Smooth muscle cell of the brain vasculature (primary cell): ENCODE measurements around the gene HRH1.
"Not testable (repeated sequence)": the region's sequence is repeated elsewhere in the genome, so short reads cannot be mapped to it uniquely, and the experiment has no call there.

Experiments used
- DNase-seq: peaks from one replicate; pipeline ENCODE4 v3.0.0-alpha.2; 2012; ENCODE audit warnings: low read depth, low spot score

HRH1 gene

DNA sequence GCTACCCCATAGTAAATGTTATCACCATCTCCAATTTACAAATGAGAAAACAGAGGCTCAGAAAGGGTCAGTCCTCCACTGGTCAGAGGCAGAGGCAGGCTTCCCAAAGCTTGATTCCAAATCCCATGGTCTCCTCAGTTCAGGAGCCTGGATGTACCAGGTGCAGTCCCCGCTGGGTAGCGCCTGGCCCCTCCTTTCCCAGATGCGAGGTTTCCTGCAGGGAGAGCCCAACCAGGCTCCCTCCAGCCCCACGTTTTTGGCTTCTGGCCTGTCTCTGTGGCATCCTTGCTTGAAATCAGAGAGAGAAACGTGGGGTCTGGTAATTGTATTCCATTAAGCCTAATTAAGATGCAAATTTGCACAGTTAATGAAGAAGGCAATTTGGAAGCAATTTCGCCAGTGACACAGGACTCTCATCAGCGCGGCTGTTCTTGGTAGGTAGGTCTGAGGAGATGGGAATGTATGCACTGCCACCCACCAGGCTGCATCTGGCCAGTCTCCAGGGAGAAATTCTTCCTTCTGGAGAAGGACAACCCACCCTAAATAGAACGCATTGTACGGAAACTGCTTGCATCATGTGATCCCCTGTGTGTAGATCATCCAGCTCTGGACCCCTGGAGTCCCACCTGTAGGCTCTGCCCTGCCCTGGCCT, 50.5 kb downstream of the HRH1 start:
- no peak for DNase-seq

DNA sequence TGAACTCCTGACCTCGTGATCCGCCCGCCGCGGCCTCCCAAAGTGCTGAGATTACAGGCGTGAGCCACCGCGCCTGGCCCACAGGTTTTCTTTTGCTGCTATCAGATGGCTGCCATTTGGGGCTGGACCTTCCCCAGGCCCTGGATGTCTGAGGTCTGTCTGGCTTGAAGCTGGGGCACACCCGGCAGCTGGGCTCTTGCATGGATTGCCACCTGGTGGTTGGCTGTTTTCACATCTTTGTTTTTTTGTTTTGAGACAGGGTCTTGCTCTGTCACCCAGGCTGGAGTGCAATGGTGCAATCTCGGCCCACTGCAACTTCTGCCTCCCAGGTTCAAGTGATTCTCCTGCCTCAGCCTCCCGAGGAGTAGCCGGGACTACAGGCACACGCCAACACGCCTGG, 51.6 kb downstream of the HRH1 start:
- not testable (repeated sequence) for DNase-seq

DNA sequence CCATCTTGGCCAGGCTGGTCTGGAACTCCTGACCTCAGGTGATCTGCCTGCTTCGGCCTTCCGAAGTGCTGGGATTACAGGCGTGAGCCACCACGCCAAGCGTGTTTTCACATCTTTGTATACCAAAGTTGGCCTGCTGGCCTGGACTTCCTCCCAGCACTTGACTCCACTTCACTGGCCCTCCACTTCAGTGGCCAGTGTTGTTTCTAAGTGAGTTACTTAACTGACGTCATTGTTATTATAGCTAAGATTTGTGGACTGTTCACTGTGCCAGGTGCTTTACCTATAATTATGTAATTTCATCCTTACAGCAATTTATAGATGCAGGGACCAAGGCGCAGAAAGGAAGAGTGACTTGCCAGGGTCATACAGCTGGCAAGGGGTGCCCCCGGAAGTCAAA, 52.0 kb downstream of the HRH1 start:
- DNase-seq: no peak

DNA sequence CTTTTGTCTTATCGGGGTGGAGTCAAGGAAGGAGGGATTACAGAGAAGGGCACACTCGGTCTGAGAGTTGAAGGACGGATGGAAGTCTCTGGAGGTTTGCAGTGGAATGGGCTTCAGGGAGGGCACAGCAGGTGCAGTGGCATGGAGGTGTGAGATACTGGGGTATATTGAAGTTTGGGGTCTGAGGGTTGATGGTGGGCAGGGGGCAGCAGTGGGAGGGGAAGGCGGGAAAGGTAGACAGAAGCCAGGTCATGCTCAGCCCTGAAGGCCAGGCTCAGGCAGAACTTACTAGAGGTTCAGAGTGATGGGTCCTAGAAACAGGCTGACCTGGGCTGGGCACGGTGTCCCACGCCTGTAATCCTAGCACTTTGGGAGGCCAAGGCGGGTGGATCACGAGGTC, 52.7 kb downstream of the HRH1 start:
- no peak for DNase-seq

DNA sequence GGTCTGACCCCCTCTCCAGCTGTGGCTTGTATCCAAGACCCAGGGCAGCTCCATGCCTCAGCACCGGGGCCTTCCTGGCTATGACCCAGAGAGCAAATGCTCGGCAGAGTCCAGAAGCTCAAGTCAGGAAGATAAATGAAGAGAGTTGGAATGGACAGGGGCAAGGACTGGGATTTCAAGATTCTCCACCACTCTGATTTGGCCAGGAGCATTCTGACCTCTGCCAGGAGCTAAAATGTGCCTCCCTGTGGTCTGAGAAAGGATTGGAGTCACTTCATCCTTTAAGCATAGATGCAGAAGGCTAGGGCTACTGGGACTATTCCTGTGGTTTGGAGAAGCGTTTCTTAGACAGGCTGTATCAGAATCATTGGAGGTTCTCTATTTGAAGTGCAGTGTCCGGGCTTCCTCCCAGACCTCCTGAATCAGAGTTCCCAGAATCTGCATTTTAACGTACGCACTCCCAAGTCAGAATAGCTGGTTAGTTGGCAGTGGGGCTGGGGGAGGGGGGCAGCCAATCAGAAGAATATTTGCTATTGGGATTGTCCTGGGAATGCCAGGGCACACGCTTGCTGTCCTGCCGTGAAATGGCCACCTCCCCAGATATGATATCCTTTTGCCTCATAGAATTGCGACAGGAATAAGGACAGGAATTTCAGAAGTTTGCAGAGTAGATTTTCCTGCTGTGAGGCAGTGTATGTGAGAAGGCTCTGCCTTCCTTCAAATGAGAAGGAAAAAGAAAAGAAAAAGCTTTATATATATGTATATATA, 57.4 kb downstream of the HRH1 start:
- DNase-seq: no peak

DNA sequence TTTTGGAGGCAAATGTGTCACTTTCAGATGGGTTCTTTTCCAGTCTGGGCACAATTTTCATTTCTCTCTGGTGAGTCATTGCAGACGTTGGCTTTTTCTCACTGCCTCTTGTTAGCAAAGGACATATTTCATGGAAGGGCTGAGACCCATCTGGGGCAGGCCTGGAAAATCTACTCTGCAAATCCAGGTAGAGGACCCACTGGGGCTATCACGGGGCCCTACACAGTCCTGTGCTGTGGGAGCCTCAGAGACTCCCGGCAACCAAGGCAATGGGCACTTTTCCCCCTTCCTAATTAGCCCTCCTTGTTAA, 58.0 kb downstream of the HRH1 start:
- no peak for DNase-seq

DNA sequence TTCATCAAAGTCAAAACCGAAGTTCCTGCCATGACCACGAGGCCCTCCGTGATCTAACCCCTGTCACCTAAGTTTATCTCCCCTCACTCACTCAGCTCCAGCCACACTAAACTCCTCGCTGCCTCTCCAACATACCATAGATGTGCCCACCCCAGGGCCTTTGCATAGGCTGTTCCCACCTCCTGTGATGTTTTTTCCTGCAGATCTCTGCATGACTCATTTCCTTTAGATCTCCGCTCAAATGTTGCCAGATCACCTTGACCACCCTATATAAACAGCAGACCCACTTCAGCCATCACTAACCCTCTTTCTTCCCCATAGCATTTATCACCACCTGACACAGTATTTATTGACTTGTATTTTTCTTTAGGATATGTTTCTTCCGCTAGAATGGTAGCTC, 58.5 kb downstream of the HRH1 start:
- no peak for DNase-seq

DNA sequence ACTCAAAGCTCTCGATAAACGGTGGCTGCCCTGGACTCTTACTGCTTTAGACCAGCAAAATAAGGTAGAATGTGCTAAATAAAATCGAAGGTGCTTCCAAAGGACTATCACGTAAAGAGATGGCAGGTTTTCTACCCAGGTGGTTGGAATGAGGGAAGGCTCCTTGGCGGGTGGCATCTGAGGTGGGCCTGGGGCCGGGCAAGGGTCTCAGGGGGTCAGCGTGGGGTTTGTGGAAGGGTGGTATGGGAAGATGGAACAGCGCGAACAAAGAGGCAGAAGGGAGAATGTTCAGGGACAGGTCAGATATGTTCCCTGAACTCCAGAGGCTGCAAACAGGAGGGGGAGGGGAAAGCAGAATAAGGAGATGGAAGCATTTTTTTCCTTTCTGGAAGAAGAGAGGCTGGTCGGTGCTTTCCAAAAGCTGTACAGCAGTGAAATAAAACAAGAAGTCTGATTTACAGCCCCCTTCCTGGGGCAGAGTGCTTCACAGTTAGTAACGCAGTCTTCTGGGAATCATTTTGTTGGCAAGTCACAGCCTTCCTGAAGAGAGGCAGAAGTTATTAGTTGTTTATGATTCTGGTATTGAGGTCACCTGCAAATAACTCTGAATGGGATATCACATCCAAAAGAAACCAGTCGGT, 59.6 kb downstream of the HRH1 start:
- DNase-seq: no peak

DNA sequence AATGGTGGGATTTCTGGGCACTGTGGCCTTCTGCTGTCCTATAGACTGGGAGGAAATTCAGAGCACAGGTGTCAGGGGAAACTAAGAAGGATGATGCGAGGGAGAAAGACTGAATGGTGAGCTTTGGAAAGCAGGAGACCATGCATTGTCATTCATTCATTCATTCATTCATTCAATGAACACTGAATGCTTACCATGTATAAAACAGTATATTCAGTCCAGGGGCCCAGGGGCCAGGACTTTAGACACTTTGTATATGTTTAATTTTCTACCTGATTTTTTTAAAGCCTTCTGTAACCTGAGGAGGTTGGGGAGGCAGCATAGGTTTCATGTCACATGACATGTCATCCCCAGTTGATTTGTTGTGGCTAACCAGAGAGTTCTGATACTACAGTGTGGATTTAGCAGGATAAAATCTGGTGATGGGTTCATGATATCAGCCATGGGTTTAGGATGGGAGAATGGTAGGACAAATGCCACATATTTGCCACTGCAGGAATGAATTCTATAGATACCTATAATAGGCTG, 60.2 kb downstream of the HRH1 start:
- no peak for DNase-seq

DNA sequence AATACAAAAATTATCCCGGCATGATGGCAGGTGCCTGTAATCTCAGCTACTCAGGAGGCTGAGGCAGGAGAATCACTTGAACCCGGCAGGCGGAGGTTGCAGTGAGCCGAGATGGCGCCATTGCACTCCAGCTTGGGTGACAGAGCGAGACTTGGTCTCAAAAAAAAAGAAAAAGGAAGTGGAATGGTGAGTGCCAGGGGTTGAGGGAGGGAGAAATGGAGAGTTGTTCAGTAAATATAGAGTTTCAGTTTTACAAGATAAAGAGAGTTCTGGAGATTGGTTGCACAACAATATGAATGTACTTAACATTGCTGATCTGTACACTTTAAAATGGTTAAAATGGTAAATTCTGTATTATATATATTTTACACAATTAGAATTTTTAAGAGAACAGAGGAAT, 63.1 kb downstream of the HRH1 start:
- DNase-seq: not testable (repeated sequence)

DNA sequence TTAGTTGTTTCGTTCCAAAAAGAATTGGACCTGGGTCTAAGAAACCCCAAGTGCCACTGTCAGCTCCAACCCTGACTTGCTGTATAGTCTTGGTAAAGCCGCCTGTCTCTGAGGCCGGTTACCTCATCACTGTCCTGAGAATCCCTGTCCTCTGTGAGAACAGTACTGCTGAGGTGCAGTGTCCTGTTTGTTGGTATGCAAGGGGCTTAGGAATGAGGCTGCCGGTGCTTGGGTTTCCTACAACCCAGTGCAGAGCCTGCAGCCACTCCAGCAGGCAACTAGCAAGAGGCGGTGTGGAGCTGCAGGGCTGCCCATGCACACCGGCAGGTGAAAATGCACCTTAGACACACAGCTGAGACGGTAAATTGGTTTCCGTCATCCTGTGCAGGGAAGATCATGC, 65.9 kb downstream of the HRH1 start:
- DNase-seq: no peak

DNA sequence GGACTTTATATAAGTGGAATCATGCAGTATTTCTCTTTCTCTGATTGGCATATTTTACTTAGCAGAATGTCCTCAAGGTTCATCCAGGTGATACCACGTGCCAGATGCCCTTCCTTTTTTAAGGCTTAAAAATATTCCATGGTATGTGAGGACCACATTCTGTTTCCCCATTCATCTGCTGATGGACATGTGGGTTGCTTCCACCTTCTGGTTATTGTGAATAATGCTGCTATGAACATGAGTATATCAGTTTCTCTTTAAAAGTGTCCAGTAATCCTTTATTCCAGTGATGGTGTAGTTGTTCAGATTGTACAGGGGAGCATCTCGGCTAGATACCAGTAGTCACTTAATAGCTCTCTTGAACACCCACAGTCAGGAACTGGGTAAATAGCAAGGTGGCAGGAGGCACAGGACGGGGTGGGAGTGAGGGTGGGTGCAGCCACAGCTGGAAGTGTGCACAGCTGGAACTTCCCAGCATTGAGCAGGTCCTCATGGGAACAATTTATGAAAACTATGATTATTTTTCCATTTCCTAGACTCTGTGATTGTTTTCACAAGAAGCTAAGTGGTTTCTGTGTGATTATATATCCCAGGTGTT, 67.6 kb downstream of the HRH1 start:
- no peak for DNase-seq

DNA sequence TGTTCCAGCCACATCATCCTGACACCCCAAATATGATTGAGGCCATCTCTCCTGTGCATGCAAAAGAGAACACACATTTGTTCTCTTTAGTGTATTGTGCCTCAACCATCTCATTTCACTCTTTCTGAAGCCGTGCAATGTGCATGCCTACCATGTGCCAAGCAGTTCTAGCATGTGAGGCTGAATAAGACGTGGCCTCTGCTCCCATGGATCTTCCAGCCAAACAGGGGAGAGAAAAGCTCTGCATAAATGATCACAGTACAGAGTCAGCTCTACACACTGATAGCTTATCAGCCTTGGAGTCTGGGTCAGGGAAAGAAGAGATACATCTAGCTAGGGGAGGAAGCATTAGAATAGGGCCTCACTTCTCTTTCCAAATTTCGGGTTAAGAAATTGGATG, 69.7 kb downstream of the HRH1 start:
- DNase-seq: no peak

DNA sequence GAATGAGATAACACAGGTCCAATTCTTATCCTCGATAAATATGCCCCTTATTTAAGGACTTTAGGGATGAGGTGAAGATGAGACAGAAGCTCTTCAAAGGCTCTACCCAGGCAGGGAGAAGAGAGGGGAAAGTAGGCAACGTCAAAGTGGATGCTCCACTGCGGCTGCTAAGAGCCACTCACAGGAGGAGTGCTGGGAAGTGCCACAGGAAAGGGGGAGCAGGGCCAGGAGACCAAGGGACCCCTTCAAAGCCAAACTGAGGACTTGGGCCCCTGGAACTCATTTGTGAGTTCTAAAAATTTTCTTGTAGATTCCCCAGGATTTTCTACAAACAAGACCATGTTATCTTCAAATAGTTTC, 70.6 kb downstream of the HRH1 start:
- DNase-seq: no peak

DNA sequence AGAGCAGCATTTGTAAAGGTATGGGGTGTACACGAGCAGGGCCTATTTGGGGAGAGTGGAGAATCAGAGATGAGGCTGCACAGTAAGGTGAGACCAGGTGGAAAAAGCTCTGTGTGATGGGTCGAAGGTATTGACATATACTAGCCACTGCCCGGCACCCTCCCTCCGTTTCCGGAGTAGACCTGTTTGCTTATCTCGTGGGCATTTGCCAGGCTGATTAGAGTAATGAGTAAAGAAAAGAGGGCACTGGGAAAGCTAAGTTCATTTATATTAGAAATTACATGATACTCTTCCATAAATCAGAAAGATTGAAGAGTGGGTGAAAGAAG, 71.7 kb downstream of the HRH1 start:
- DNase-seq: no peak

DNA sequence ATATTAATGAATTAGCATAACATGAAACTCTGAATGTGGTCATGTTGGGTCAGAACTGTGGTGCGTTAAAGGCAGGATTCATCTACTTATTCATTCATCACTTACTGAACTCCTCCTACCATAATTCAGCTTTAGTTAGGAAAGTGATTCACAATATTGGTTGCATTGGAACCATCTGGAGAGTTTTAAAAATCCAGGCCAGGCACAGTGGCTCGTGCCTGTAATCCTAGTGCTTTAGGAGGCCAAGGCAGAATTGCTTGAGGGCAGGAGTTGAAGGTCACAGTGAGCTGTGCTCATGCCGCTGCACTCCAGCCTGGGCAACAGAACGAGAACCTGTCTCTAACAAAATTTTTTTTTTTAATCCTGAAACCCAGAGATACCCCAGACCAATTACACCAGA, 73.7 kb downstream of the HRH1 start:
- no peak for DNase-seq

DNA sequence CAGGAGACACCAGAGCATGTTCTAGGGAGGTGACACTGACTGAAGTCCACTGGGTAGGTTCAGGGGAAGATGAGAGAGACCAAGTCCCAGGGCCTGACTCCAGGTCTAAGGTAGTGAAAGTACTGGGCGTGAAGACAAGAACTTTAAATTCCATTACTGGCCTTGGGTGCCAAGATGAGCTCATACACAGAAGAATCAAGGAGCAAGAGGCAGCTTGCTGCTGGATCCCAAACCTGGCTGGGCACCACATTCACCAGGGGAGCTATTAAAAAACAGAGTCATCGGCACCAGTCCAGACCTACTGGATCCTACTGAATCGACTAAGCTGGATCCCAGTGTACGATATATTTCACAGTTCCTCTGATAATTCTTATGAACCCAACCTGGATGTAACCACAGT, 75.8 kb downstream of the HRH1 start:
- DNase-seq: no peak

DNA sequence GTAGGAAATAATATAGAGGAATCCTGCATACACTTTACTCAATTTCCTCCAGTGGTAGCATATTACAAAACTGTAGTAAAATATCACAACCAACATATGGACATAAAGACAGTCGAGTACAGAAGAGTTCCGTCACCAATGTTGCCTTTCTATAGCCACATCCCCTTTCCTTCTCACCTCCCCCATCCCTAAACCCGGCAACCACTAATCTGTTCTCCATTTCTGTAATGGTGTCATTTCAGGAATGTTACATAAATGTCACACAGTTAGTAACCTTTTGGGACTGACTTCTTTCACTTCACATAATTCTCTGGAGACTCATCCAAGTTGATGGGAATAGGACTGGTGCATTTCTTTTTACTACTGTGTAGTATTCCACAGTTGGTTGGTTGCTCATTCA, 76.5 kb downstream of the HRH1 start:
- DNase-seq: no peak

DNA sequence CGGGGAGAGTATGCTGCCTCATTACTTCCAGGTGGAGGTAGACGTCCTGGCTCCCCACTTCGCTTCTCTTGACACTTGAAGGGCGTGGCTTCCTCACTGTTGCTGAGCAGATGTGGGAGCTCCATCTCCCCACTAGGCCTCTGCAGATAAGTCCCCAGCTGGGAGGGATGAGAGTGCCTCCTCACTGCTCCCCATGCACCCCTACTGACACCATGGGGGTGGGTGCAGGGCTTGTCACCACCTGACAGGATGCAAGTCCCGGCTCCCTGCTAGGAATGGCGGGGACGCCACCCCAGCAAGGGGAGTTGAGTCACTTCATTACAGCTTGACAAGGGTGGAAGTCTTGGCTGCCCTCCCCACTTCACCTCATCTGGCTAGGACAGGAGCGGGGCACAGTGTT, 81.1 kb downstream of the HRH1 start:
- no peak for DNase-seq

DNA sequence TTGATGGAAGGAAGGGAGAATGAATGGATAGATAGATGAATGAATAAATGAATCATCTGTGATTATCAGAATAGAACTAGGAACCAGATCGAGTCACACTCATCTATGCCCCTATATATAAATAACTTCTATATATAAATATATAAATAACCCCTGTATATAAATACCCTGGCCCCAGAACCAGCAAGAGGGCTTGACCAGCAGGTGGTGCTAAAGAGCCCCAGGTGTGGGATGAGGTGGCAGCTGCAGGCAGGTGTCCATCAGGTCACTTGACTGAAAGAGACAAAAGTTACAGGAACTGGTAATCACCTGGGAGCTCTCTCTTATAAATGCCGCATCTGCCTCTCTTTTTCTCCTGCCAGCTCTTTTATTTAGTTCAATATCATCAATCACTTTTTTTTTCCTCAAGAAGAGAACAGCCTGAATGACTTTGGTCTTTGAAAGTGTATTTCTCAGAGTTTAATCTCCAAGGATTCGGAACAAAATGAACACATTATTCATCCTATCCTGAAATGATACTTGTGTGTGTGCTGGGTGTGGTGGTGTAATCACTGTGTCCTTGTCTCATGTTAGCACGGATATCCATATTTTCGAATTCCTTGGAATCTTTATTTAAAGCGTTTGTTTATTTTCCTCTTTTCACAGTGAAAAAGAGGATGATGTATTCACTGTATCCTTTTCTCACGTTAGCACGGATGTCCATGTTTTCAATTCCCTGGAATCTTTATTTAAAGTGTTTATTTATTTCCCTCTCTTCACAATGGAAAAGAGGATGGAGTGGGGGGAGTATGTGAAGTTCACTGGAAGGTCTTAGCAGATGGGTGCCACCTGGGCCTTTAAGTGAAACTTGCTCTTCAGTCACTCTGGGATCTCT, 82.5 kb downstream of the HRH1 start:
- no peak for DNase-seq

DNA sequence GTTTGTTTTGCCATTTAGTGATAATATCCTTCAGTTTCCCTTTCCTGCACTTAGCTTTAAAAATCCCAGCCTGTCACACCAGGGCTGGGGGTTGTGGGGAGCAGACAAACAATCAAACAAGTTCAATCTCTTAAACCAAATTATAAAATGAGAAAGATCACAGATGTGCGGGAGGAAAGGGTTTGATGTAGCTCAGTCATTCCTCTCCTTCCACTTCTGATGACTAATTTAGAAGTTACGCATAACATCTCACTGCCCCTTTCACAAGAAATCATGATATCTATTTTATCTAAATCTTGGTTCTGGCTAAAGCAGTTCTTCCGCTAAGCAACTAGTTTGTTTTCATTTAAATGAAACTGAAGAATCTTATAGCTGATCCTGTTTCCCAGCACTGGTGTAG, 83.8 kb downstream of the HRH1 start:
- DNase-seq: no peak

DNA sequence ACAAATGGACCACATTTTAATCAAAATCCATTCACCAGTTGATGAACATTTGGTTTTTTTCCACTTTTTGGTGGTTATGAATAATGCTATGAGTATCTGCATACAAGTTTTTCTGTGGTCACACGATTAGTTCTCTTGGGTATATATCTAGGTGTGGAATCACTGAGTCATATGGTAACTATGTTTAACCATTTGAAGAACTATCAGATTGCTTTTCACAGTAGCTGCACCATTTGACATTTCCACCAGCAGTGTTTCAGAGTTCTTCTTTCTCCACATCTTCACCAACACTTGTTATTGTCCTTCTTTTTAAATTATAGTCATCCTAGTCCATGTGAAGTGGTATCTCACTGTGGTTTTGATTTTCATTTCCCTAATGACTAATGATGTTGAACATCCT, 84.6 kb downstream of the HRH1 start:
- DNase-seq: no peak
